Osteoblast (primary cell): Measurements from ENCODE around the gene AIF1L. TPM values are rescaled to one million over a fixed set of nuclear protein-coding genes. Genes with fewer than 3 reads are reported as not detected.

Experiments used
- DNase-seq: peaks from one replicate; pipeline ENCODE4 v3.0.0; 2011; ENCODE audit warnings: low spot score, mixed read lengths; ENCODE audit not compliant: insufficient read length; ENCODE audit errors: missing footprints
- H2AFZ ChIP-seq: 2 replicates; pipeline ENCODE4 v1.6.0; 2011; ENCODE audit warnings: mild to moderate bottlenecking, low read length
- H3K27ac ChIP-seq: 2 replicates; pipeline ENCODE4 v1.5.1; 2011; ENCODE audit warnings: mild to moderate bottlenecking, low read depth, low read length, moderate library complexity
- H3K27me3 ChIP-seq: 2 replicates; pipeline ENCODE4 v1.6.0; 2012; ENCODE audit warnings: mild to moderate bottlenecking, control low read depth, inconsistent platforms, low read length, moderate library complexity; ENCODE audit not compliant: insufficient read depth
- H3K36me3 ChIP-seq: 2 replicates; pipeline ENCODE4 v1.5.1; 2011; ENCODE audit warnings: mild to moderate bottlenecking, low read length, control low read depth, moderate library complexity; ENCODE audit not compliant: insufficient read depth
- H3K4me1 ChIP-seq: 2 replicates; pipeline ENCODE4 v1.5.1; 2011; ENCODE audit warnings: mild to moderate bottlenecking, low read length, control low read depth, moderate library complexity; ENCODE audit not compliant: insufficient read depth
- H3K4me2 ChIP-seq: 2 replicates; pipeline ENCODE4 v1.6.0; 2011; ENCODE audit warnings: mild to moderate bottlenecking, low read length; ENCODE audit not compliant: insufficient read depth
- H3K4me3 ChIP-seq: fragments of 200-600 bp; sonication (generic); 3 replicates; pipeline ENCODE4 v1.5.1; 2012; ENCODE audit warnings: mild to moderate bottlenecking, low read length, inconsistent platforms; ENCODE audit not compliant: insufficient read depth
- H3K79me2 ChIP-seq: 2 replicates; pipeline ENCODE4 v1.6.0; 2012; ENCODE audit warnings: mild to moderate bottlenecking, low read length, control low read depth, inconsistent platforms; ENCODE audit not compliant: insufficient read depth
- H3K9me3 ChIP-seq: 2 replicates; pipeline ENCODE4 v1.5.1; 2011; ENCODE audit warnings: low read depth, low read length, control low read depth
- H4K20me1 ChIP-seq: 2 replicates; pipeline ENCODE4 v1.6.0; 2012; ENCODE audit warnings: mild to moderate bottlenecking, low read length, control low read depth; ENCODE audit not compliant: insufficient read depth
- CTCF ChIP-seq: IDR thresholded peaks from 2 replicates; pipeline ENCODE4 v1.5.1; 2011; ENCODE audit warnings: mild to moderate bottlenecking, low read depth, low read length, moderate library complexity; ENCODE audit errors: extremely low read depth
- total RNA-seq: library from RNA; depleted of rRNA; stranded (reverse); fragments of >200 nt; gene quantifications from 2 replicates; pipeline ENCODE4 v1.2.3, GENCODE V29; 2012

AIF1L gene
- under 0.01 TPM in 1 of 2 replicates, not detected in the other for total RNA-seq

DNA sequence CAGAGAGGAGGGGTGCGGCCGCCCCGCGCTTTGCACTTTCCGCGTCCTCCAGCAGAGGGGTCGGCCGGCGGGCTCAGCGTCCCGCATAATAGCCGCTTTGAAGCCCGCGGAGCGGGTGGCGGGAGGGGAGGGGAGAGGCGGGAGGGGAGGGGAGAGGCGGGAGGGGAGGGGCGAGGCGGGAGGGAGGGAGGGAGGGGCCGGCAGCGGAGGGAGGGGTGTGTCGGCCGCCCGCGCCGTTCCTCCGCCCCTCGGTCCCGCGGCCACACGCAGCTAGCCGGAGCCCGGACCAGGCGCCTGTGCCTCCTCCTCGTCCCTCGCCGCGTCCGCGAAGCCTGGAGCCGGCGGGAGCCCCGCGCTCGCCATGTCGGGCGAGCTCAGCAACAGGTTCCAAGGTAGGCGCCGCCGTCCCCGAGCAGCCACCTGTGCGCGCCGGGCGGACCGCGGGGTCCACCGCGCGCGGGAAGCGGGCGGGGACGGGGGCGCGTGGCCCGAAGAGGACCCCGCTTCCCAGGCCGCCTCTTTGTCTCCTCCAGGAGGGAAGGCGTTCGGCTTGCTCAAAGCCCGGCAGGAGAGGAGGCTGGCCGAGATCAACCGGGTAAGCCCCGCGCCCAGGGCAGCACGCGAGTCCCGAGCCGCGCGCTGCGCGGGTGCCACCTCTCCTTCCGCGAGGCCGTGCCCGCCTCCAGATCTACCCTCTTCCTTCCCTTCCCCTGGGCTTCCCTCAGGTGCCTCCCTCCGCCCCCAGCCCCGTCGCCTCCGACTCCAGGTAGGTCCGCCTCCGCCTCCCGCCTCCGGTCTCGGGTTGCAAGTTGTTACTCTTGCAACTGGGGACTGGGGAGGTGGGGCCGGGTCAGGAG lies at the start of gene AIF1L:
AIF1L (plus strand) TSS at position 263 of the 857 bp plus-strand sequence; CDS start at position 362, 99 bp downstream.
- no peaks in the 10 kb centered on the region for H4K20me1 ChIP-seq
- no peak within 1 kb of the TSS for H2AFZ ChIP-seq
- H3K27me3 ChIP-seq: peaks cover 45% of the 10 kb centered on the region
- H3K9me3 ChIP-seq: no peaks in the 10 kb centered on the region
- no peaks in the 10 kb centered on the region for H3K4me1 ChIP-seq
- peak; percentile 92 for DNase-seq
- H3K4me3 ChIP-seq: peak within 1 kb of the TSS; percentile 28
- H3K4me2 ChIP-seq: peak within 1 kb of the TSS; percentile 32
- no peaks in the 10 kb centered on the region for H3K36me3 ChIP-seq
- no peaks in the 10 kb centered on the region for H3K79me2 ChIP-seq
- TF ChIP-seq CTCF: no peak
- H3K27ac ChIP-seq: no peak within 1 kb of the TSS

GRCh38 chr9:131046581-131047202 lies 49.6 kb upstream of the AIF1L start:
- Histone ChIP-seq H3K27me3 (peaks cover 8% of the 10 kb centered on the region), H3K4me1 (no peaks in the 10 kb centered on the region), H3K4me2 (peak overlapping the region; percentile 74), H2AFZ (peak overlapping the region; percentile 76), H3K36me3 (no peaks in the 10 kb centered on the region), H3K4me3 (peak overlapping the region; percentile 41), H3K79me2 (no peaks in the 10 kb centered on the region), H4K20me1 (no peaks in the 10 kb centered on the region), H3K27ac (no peak overlapping the region), H3K9me3 (no peaks in the 10 kb centered on the region)
- peak; percentile 84 for TF ChIP-seq CTCF
- peak; percentile 95 for DNase-seq

DNA sequence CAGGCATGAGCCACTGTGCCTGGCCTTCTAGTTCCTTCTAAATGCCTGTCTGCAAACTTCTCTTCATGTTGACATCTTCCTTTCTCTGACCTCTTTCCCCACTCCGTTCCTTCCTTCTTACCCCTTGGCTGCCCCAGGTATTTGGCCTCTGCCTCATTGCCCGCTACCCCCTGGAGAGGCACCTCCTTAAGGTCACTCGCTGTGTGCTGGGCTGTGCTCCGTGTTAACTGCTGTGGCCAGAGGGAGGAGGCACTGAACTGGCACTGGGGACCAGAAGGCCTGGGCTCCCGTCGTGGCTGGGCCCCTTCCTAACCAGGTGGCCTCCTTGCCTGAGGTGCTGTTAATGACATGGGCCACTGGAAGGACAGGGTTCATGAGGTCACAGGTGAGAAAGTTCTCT lies 48.0 kb upstream of the AIF1L start:
- no peak for TF ChIP-seq CTCF
- no peaks in the 10 kb centered on the region for H3K36me3 ChIP-seq
- H3K27me3 ChIP-seq: peaks cover 10% of the 10 kb centered on the region
- H3K4me3 ChIP-seq: no peak overlapping the region
- H2AFZ ChIP-seq: no peak overlapping the region
- no peaks in the 10 kb centered on the region for H4K20me1 ChIP-seq
- no peak overlapping the region for H3K27ac ChIP-seq
- no peaks in the 10 kb centered on the region for H3K79me2 ChIP-seq
- no peaks in the 10 kb centered on the region for H3K4me1 ChIP-seq
- no peaks in the 10 kb centered on the region for H3K9me3 ChIP-seq
- peak; percentile 10 for DNase-seq
- no peak overlapping the region for H3K4me2 ChIP-seq

- no peaks in the 10 kb centered on the region for H3K9me3 ChIP-seq
- no peaks in the 10 kb centered on the region for H3K4me1 ChIP-seq
- no peak overlapping the region for H3K4me2 ChIP-seq
- no peak overlapping the region for H2AFZ ChIP-seq
- H3K79me2 ChIP-seq: no peaks in the 10 kb centered on the region
- H3K36me3 ChIP-seq: no peaks in the 10 kb centered on the region
- H4K20me1 ChIP-seq: no peaks in the 10 kb centered on the region
- no peak overlapping the region for H3K4me3 ChIP-seq
- TF ChIP-seq CTCF: no peak
- H3K27me3 ChIP-seq: peaks cover 10% of the 10 kb centered on the region
- peak; percentile 22 for DNase-seq
- no peak overlapping the region for H3K27ac ChIP-seq
Measured at GRCh38 chr9:131048820-131049219, 47.5 kb upstream of the AIF1L start.
